IPS-18c (cell line): ENCODE data around the gene ARID1B.

Experiments
- H3K4me3 ChIP-seq: 2 replicates; pipeline ENCODE4 v1.7.0; 2013; ENCODE audit warnings: low read depth, mild to moderate bottlenecking, low read length, moderate library complexity; ENCODE audit not compliant: insufficient read depth
- H3K9me3 ChIP-seq: one replicate; pipeline ENCODE4 v1.6.1; 2013; ENCODE audit warnings: mild to moderate bottlenecking, low read length, moderate library complexity; ENCODE audit not compliant: control insufficient read depth, insufficient read depth

The ARID1B gene

DNA sequence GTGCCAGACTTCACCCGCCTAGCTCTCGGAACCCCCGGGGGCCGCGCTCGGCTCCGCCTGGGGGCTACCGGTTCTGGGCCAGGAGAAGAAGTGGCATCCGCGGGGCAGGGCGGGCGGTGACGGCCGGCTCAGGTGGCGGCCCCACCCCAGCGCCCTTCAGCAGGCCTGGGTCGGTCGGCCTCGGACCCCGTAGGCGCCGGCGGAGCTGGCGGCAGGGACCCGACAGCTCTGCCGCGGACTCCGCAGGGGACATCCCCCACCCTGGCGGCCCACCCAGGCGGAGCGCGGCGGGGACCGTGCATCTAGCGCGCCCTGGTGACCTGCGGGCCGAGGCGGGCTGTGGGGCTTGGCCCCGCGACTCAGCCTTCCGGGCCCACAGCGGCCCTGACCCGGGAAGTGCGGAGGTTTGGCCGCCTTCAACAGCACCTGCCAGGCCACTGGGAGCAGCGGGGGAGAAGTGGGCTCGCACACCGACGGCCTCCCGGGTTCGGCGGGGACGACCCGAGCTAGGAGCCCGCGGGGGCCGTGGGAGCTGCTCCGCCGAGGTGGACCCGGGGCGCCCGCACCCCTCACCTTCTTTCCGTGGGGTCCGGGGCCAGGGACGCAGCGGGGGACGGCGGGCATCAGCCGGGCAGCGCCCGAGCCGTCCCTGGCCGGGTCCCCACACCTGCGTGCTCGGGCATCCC lies 459.0 kb downstream of the ARID1B start:
- Histone ChIP-seq H3K4me3 (peak overlapping the region; percentile 63), H3K9me3 (peaks cover 4% of the 10 kb centered on the region)

DNA sequence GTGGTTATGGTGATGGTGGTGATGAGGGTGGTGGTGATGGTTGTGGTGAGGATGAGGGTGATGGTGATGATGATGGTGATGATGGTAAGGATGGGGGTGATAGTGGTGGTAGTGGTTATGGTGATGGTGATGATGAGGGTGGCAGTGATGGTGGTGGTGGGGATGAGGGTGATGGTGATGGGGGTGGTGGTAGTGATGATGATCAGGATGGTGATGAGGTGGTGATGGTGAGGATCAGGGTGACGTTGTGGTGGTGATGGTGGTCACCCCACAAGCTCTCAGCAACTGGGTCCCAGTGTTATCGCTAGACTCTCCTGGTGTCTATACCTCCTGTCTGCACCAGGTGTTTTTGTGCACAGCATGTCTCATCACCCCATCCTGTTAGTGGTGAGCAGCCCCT lies 461.2 kb downstream of the ARID1B start:
- peaks cover 4% of the 10 kb centered on the region for H3K9me3 ChIP-seq
- H3K4me3 ChIP-seq, result no peak overlapping the region

DNA sequence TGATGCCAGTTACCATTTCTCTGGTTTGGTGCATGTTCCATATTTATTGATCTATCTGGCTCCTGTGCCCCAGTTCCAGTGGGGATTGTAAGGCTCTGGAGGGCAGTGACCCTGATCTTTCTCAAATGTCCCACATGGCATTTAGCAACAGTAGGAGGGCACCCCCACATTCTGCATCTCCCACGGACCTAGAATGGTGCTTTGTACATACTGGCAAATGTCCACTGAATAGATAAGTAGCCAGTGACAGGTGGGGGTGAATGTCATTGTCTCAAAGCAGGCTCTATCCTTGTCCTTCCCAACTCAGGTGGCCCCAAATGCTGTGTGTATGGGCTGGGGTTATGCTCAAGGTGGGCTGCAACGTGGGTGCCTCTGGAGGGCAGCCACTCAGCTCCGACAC lies 462.0 kb downstream of the ARID1B start:
- no peak overlapping the region for H3K4me3 ChIP-seq
- peaks cover 8% of the 10 kb centered on the region for H3K9me3 ChIP-seq

DNA sequence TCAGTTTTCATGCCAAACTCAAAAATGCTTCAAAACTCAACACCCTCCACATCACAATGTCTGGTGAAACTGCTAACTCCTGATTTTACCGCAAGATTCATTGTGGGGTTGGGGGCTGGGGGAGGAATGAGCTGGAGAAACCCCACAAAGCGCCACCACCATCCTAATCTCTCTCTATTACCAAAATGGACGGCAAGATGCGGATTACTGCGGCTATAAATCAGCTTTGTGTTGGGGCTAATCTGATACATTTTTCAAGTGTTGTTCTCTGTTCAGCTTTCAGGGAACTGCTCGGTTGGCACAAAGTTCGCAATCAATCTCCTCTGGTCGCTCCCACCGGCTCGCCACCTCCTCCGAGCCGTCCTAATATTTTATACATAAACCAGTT lies 462.5 kb downstream of the ARID1B start:
- H3K9me3 ChIP-seq, result peaks cover 8% of the 10 kb centered on the region
- H3K4me3 ChIP-seq, result no peak overlapping the region

DNA sequence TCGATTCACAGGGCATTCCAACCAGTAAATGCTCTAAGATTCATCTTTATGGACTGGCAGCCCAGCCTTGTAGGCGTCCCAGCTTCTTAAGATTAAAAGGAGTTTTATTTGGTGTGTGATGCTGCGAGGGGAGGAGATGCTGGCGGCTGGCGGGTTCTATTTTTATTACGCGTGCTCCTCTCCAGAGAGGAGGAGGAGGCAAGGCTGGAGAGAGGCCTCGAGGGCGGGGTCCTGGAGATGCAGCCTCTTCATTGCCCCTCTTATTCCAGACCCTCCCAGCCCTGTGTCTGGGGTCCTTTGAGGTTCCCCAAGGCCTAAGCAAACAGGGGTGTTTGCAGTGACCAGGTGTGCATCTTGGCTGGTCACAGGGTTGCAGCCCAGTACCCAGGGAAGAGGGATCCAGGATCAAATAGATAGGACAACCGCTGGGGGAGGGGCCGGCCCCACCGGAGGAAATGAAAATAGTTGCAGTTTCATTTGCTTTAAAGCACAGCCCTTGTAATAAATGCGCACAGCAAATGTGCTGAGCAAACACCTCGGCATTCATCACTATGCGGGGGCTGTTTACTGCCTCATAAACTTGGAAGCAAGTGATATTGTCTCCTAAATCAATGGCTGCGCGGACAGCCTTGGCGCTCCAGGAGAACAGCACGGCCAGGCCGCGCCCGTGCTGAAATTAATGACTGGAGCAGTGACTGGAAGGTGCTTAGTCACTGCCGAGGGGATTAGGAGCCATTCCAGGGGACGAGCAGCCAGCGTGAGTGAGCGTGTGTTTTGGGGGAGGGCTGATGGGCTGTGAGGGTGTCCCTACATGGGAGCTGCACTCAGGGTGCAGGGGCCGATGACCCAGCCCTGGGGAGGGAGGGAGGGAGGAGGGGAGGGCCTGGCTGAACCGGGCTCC lies 463.1 kb downstream of the ARID1B start:
- no peak overlapping the region for H3K4me3 ChIP-seq
- peaks cover 6% of the 10 kb centered on the region for H3K9me3 ChIP-seq

DNA sequence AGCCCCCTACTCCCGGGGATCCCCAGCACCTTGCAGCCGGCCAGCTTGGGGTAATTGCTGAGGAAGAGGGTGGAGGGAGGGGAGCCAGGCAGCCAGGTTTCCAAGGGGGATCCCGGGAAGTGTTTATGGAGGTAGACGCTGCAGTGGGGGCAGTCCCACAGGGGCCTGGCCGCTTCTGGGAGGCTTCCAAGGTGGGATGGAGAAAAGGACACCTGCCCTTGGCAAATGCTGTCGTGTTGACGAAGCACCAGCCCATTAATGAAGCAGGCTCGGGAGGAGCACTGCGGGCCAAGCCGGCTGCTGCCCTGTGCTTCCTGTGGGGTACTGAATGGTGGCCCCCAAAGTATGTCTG lies 463.8 kb downstream of the ARID1B start:
- H3K9me3 ChIP-seq, result peaks cover 4% of the 10 kb centered on the region
- no peak overlapping the region for H3K4me3 ChIP-seq

DNA sequence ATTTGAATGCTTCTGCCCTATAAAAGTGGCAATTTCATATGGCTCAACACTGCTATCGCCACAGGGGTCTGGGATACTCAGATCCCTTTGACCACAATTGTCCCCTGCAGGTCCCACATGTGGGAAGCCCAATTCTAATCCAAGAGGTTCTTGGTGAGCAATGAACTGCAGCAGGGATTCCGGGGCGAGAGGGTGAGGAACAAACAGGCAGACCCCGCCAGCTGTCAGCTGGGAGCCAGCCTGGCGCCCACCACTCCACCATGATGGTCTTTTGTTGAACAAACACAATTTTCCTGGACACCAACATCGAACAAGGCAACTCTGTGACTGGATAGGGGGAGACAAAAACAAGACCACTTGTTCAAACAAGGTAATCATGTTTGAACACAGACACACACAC lies 465.6 kb downstream of the ARID1B start:
- no peak overlapping the region for H3K4me3 ChIP-seq
- H3K9me3 ChIP-seq, result peaks cover 4% of the 10 kb centered on the region

DNA sequence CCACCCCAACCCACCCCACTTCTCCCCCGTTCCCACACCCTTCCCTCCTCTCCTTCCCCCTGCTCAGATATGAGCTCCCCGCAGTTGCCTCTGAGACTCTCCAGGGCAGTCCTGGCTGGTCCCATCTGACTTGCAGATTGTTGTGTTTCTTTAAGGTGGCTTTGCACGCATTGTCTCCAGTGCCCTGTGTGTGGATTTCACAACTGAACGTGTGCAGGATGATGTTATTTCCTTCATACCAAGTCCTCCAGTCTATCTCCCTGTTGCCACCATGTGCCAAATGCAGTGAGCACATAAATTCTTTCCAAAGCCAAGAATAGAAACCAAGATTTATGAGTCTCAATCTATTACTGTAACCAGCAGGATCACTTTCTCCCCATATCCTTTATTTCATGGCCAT lies 467.0 kb downstream of the ARID1B start:
- Histone ChIP-seq H3K4me3 (no peak overlapping the region), H3K9me3 (peaks cover 4% of the 10 kb centered on the region)

DNA sequence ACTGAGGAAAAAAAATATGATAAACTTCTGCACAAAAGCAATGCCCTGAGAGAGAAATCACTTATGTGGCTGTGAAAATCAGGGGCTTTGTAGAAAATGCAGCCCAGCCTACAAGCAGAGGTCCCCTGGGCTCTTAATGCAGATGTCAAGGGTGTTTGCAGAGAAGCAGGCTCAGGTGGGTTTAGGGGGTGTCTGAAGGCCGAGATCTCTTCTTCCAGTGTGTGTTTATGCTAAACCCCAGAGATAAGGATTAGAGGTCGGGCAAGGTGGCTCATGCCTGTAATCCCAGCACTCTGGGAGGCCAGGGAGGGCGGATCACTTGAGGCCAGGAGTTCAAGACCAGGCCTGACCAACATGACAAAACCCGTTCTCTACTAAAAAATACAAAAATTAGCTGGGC lies 467.6 kb downstream of the ARID1B start:
- Histone ChIP-seq H3K9me3 (peaks cover 4% of the 10 kb centered on the region), H3K4me3 (no peak overlapping the region)

DNA sequence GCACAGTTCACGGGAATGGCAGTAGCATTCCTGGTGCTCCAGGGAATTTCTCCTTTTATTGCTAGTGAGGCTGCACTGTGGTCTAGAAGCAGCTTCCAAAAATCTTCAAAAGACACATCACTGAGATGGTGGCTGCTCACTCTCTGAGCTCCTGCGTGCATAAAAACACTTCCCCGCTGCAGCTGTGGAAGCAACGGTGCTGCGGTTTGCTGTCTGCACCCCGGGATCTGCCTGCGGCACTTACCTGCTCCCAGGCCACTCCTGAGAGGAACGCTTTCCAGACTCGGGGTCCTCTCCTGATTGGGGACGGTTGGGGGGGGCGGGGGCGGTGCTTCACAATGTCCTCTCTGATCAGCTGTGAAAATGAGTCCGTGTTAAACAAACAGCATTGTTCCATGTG lies 468.3 kb downstream of the ARID1B start:
- no peak overlapping the region for H3K4me3 ChIP-seq
- peaks cover 4% of the 10 kb centered on the region for H3K9me3 ChIP-seq

DNA sequence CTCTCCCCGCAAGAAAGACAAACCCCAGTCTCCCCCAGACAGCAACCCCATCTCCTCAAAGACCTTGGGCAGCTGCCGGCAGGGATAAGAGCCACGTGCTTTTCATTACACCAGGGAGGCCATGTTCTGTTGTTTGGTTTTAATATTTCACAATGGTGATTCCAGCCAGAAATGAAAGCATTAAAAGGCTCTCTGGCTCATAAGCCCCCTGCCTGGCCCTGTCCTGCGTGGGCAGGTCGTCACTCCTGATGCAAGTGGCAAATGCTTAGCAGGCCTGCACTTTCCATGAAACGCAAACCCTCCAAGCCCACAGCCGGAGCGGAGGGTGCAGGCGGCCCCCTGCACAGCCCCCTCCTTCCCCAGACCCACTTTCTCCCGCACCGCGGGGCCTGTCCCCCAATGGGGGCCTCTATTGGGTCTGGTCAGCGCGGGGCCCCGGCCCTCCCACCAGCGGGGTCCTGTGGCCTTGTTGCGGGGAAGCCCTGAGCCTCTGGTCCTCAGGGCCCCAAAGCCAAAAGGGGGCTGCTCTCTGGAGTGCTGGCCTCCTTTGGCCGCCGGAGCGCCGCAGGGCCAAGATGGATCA lies 469.0 kb downstream of the ARID1B start:
- Histone ChIP-seq H3K9me3 (peaks cover 4% of the 10 kb centered on the region), H3K4me3 (no peak overlapping the region)

DNA sequence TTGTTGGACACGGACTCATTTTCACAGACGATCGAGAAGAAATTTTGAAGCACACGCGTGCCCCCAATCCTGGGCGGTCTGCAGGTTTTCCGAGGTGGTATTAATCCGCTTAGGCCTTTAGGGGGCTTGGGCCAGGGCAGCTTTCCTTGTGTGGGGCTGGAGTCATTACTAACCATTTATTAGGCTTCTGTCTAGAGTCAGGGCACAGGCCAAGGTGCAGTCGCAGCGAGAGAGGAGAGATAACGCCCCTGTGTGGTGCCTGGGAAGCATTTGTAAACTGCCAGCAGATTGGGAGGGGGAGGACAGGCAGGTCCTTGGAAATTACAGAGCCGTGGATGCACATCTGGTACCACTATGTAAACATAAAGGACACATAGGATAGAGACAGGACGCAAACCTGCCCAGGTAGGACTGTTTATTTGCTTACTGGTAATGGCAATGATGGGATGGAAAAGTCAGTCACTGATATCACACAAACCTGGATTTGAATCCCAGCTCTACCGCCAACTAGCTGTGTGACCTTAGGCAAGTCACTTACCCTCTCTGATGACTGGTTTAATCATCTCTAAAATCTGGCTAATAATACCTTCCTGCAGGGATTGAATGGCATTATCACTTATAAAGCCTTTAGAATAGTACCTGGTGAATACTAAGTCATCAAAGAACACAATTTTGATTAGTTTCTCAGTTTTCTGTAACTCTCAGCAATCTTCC lies 469.8 kb downstream of the ARID1B start:
- H3K4me3 ChIP-seq, result no peak overlapping the region
- H3K9me3 ChIP-seq, result peaks cover 4% of the 10 kb centered on the region

DNA sequence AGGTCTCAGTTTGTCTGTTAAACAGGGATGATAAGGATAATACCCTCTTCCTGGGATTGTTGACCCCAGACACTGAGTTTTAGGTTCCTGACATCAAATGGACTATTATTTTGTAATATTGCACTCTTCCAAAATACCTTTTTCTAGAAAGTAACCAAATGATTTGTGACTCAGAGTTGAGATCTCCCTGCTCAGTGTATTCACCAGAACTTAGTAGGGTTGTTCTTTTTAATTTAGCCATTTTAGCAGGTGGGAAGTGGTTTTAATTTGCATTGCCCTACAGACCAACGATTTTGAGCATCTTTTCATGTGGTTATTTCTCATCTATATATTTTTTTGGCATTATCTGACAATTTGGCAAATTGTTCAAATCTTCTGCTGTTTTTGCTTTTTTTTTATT lies 471.1 kb downstream of the ARID1B start:
- H3K9me3 ChIP-seq, result peaks cover 4% of the 10 kb centered on the region
- no peak overlapping the region for H3K4me3 ChIP-seq

DNA sequence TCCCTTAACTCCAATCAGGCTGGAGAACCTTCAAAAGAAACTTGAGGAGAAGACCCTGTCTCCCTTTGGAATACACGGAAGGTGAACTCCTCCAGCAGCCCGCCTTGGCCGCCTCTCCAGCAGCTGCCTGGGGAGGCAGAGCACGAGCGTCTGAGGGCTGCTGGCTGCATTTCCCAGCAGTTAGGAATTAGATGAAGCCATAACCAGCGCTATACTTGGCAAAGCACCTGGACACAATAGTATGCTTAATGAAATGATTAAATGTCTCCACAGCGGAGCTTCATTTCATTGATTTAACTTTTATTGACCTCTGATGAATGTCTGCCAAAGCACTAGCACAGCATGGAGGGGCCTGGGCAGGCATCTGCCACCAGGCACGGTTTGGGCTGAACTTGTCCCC lies 472.6 kb downstream of the ARID1B start:
- Histone ChIP-seq H3K9me3 (no peaks in the 10 kb centered on the region), H3K4me3 (no peak overlapping the region)

DNA sequence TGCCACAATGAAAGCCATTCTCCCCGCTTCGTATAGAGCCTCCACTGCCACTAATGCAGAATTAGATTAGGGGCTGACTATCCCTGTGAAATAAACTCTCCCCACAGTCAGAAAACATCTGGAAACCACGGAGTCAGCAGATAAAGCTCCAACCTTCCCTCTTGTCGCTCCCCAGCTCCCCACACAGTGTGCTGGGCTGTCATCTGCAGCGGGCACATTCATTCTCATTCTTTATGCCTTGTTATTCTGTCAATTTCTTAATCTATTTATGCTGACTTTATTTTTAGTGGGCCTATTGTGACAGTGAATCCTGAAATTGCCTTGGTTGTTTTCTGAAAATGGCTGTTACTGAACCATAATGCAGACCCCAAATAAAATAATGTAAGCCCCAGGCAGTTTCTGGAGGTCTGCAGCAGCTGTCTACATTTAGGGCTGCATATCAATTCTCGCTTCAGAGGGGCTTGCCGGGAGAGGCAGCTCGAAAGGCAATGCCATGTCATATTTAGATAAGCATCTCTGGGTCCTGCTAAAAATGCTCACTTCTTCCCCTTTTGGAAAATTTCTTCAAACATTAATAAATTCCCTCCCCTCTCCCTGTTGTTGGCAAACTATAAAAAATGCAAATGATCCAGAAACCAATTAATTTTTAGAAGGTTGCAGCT lies 474.5 kb downstream of the ARID1B start:
- Histone ChIP-seq H3K4me3 (no peak overlapping the region), H3K9me3 (no peaks in the 10 kb centered on the region)

DNA sequence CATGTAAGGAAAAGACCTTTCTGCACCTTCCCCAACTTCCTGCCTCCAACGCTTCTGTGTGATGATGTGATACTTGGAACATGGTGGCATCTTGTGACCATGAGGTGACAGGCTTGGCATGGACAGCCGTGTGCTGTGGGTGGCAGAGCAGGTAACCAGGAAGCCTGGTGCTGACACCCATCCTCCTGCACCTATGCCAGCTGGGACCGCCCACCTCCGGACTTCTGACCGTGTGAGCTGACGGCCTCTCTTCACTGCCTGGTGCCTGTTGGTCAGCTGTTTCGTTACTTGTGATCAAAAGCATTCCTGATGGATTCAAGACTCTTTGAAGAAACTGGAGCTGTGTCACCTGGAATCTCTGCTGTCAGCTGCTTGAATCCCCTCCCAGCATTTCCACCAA lies 475.8 kb downstream of the ARID1B start:
- no peak overlapping the region for H3K4me3 ChIP-seq

DNA sequence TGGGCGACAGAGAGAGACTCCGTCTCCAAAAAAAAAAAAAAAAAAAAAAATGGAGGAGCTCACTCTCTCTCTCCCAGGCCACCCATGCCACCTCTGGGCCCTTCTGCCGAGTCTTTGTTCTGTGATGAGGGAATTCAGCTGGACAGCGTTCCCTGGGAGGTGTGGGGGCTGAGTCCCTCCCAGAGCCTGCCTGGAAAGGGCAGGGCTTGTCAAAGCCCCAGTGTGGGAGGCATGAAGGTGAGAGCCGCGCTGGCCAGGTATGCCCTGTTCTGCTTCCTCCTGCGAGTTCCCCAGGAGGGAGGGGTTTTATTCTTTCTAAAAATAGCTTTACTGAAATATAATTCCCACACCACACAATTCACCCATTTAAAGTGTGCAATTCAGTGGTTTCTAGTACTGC lies 476.5 kb downstream of the ARID1B start:
- H3K9me3 ChIP-seq, result no peaks in the 10 kb centered on the region
- no peak overlapping the region for H3K4me3 ChIP-seq

More for the DNA sequence above, 475.8 kb downstream of the ARID1B start:
- no peaks in the 10 kb centered on the region for H3K9me3 ChIP-seq
